NCI-H2196 (cell line): Measurements from ENCODE around the gene RABGGTA.
"Not testable (repeated sequence)": the region's sequence is repeated elsewhere in the genome, so short reads cannot be mapped to it uniquely, and the experiment has no call there.

Experiments used
- DNase-seq: peaks from one replicate; lab custom pipeline; 2025; ENCODE audit not compliant: unreplicated experiment; lab: John Stamatoyannopoulos, UW

RABGGTA gene

DNA sequence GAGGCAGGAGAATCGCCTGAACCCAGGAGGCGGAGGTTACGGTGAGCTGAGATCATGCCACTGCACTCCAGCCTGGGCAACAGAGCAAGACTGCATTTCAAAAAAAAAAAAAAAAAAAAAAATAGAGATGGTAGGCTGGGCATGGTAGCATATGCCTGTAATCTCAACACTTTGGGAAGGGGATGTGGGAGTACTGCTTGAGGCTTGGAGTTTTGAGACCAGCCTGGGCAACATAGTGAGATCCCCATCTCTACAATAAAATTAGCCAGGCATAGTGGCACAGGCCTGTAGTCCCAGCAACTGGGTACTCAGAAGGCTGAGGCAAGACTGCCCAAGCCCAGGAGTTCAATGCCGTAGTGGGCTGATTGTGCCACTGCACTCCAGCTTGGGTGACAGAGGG is 48.4 kb downstream of the RABGGTA start:
- not testable (repeated sequence) for DNase-seq

DNA sequence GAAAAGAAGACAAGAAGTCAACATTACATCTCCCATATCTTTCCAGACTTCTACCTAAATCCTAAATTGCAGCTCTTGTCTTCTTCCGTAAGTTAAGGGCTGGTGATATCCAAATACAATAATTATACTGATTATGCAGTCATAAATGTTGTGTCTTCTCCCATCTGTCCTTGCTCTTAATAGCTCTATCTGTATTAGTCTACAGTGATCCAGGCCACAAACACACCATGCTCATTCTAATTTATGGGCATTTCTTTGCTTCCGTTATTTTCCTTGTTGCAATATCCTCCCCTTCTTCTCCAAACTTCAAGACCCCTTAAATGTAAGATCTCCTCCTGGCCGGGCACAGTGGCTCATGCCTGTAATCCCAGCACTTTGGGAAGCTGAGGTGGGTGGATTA is 51.9 kb downstream of the RABGGTA start:
- DNase-seq: no peak

DNA sequence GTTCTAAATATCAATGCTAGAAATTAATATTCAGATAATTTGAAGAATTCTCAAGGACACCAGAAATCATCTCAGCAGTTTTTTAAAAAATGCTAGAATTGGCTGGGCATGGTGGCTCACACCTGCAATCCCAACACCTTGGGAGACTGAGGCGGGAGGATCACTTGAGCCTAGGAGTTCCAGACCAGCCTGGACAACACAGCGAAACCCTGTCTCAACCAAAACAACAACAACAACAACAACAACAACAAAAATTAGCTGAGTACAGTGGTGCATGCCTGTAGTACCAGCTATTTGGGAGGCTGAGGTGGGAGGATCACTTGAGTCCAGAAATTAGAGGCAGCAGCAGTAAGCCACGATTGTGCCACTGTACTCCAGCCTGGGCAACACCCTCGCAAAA is 52.3 kb downstream of the RABGGTA start:
- no peak for DNase-seq

DNA sequence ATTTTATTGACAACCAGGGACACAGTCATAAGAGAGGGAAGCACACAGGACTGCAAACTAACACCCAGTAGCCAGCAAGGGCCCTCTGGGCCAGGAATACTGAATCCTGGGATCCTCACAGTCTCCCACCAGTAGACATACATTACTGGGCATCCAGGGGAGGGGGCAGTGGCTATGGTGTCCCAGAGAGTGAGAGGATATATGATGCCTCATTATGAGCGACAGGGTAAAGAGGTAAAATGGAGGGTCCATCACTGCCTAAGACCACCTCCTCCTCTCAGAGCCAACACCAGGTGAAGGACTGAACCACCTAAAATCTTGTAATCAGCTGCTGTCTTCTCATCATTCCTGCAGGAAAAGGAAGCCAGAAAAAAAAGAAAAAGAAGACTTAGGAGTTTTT is 54.5 kb downstream of the RABGGTA start:
- not testable (repeated sequence) for DNase-seq

DNA sequence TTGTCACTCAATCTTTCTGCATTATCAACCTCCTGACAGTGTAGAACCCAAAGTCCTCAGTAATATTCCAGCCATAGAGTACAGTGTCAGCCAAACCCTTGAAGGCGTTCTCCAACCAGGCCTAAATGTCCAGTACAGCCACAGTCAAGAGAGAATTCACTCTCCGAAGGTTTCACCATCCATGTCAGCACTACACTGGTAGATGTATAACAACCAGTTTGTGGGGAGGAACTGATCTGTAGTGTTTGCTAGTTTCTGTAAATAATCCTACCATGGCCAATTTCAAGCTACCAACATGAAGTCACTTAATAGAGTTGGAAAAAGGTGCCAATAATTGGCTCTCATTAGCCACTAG is 55.1 kb downstream of the RABGGTA start:
- DNase-seq: no peak
